SK-N-SH treated with all-trans-retinoic acid at 6 μM for 48 hours (cell line): Measurements from ENCODE around the gene MMP14.

ENCODE experiments used
- CREB5 ChIP-seq: fragments of 250-450 bp; sonication (Bioruptor Pico); IDR thresholded peaks from 2 replicates; pipeline ENCODE4 v1.5.1; 2020; ENCODE audit warnings: low read depth, mild to moderate bottlenecking, moderate library complexity
- CSDC2 ChIP-seq: fragments of 250-450 bp; sonication (Bioruptor Pico); IDR thresholded peaks from 2 replicates; pipeline ENCODE4 v1.5.0; 2020; ENCODE audit warnings: mild to moderate bottlenecking, moderate library complexity
- CSRNP3 ChIP-seq: fragments of 250-450 bp; sonication (Bioruptor Pico); IDR thresholded peaks from 2 replicates; pipeline ENCODE4 v1.5.1; 2021; ENCODE audit warnings: mild to moderate bottlenecking, moderate library complexity
- ISL1 ChIP-seq: fragments of 250-450 bp; sonication (Bioruptor Pico); IDR thresholded peaks from 2 replicates; pipeline ENCODE4 v2.1.2; 2022; ENCODE audit warnings: mild to moderate bottlenecking, moderate library complexity
- TCF4 ChIP-seq: fragments of 250-450 bp; sonication (Bioruptor Pico); IDR thresholded peaks from 2 replicates; pipeline ENCODE4 v1.8.0; 2021; ENCODE audit warnings: mild to moderate bottlenecking, moderate library complexity, borderline replicate concordance
- TSHZ2 ChIP-seq: fragments of 250-450 bp; sonication (Bioruptor Pico); IDR thresholded peaks from 2 replicates; pipeline ENCODE4 v1.5.0; 2020; ENCODE audit warnings: mild to moderate bottlenecking, moderate library complexity

GRCh38 chr14:22875003-22875747 is 38.8 kb downstream of the MMP14 start:
- TF ChIP-seq CREB5 (CRISPR knock-in tag) (no peak), TSHZ2 (CRISPR knock-in tag) (no peak), CSRNP3 (CRISPR knock-in tag) (no peak), ISL1 (CRISPR knock-in tag) (no peak), TCF4 (CRISPR knock-in tag) (no peak), CSDC2 (CRISPR knock-in tag) (no peak)
